Cardiac fibroblast (primary cell): ENCODE results near the gene SLC7A5.

Experiments used
- DNase-seq, 2 donors: peaks; one replicate each; pipeline versions ENCODE4 v3.0.0 to v3.0.0-alpha.2; 2010; ENCODE audit warnings: low read depth in 2 of 2
- H3K4me3 ChIP-seq, 2 donors: replicated peaks in 1 of 2; 1 replicate in 1 of 2; 2 replicates in 1 of 2; pipeline ENCODE4 v1.5.1; 2011; ENCODE audit warnings: low read depth in 2 of 2, low read length in 2 of 2, mild to moderate bottlenecking in 2 of 2, moderate library complexity in 1 of 2
- CTCF ChIP-seq: IDR thresholded peaks from one replicate; pipeline ENCODE4 v1.5.1; 2011; ENCODE audit warnings: low read depth, mild to moderate bottlenecking, low read length, inconsistent platforms

Gene SLC7A5

GRCh38 chr16:87844120-87844733, 25.1 kb downstream of the SLC7A5 start:
- no peak overlapping the region for H3K4me3 ChIP-seq
- DNase-seq: peak in 1 of 2 donors; percentile 67
- TF ChIP-seq CTCF: peak; percentile 14

GRCh38 chr16:87843678-87844105, 25.6 kb downstream of the SLC7A5 start:
- no peak overlapping the region for H3K4me3 ChIP-seq
- no peak for TF ChIP-seq CTCF
- no peak for DNase-seq

GRCh38 chr16:87842209-87842869, 27.0 kb downstream of the SLC7A5 start:
- DNase-seq: no peak
- no peak overlapping the region for H3K4me3 ChIP-seq
- TF ChIP-seq CTCF: no peak

GRCh38 chr16:87841340-87842208, 27.7 kb downstream of the SLC7A5 start:
- no peak for TF ChIP-seq CTCF
- no peak overlapping the region for H3K4me3 ChIP-seq
- DNase-seq: no peak

GRCh38 chr16:87840271-87840978, 28.9 kb downstream of the SLC7A5 start:
- H3K4me3 ChIP-seq: no peak overlapping the region
- TF ChIP-seq CTCF: no peak
- no peak for DNase-seq

- H3K4me3 ChIP-seq: no peak overlapping the region
Observed at GRCh38 chr16:87839542-87840270, 29.6 kb downstream of the SLC7A5 start.

More at GRCh38 chr16:87839542-87840270, 29.6 kb downstream of the SLC7A5 start:
- DNase-seq: no peak
- TF ChIP-seq CTCF: no peak
